Astrocyte of the cerebellum (primary cell): ENCODE results near the gene MAP4K1.

Experiments
- DNase-seq: peaks from one replicate; pipeline ENCODE4 v3.0.0-alpha.2; 2011; ENCODE audit warnings: low read depth
- H3K4me3 ChIP-seq: 2 replicates; pipeline ENCODE4 v1.5.1; 2011; ENCODE audit warnings: mild to moderate bottlenecking, low read depth, low read length, moderate library complexity
- CTCF ChIP-seq: IDR thresholded peaks from 2 replicates; pipeline ENCODE4 v1.5.1; 2012; ENCODE audit warnings: low read length, low read depth, moderate library complexity, mild to moderate bottlenecking; ENCODE audit errors: missing control alignments
- in situ Hi-C: cut with HindIII; loops from 2 replicates; pipeline ENCODE4 v1.10.0; 2017; ENCODE audit warnings: low sequenced_read_pairs

MAP4K1 gene

DNA sequence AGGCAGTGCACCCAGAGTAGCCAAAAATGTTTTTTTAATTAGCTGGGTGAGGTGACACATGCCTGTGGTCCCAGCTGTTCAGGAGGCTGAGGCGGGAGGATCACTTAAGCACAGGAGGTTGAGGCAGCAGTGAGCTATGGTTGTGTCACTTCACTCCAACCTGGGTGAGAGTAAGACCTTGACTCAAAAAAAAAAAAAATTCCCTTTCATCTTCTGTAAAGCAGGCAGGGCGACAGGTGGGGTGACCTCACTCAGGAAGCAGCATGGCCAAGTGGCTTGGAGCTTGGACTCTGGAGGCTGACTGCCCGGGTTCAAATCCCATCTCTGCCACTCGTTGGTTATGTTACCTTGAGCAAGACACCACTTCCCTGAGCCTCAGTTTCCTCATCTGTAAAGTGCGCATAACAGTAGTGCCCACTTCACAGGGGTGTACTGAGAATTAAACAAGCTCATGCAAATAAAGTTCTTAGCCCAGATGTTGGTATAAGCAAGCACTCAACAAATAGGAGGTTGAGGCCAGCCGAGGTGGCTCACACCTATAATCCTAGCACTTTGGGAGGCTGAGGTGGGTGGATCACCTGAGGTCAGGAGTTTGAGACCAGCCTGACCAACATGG lies 48.3 kb downstream of the MAP4K1 start:
- in situ Hi-C loops, result no loop called here
- DNase-seq, result no peak
- no peak for TF ChIP-seq CTCF
- H3K4me3 ChIP-seq, result no peak overlapping the region

GRCh38 chr19:38565691-38566105 lies 52.1 kb downstream of the MAP4K1 start:
- DNase-seq, result no peak
- TF ChIP-seq CTCF, result no peak
- H3K4me3 ChIP-seq, result no peak overlapping the region
- in situ Hi-C loops, result no loop called here

GRCh38 chr19:38564981-38565690 lies 52.6 kb downstream of the MAP4K1 start:
- in situ Hi-C loops, result no loop called here
- H3K4me3 ChIP-seq, result no peak overlapping the region
- TF ChIP-seq CTCF, result no peak
- no peak for DNase-seq

DNA sequence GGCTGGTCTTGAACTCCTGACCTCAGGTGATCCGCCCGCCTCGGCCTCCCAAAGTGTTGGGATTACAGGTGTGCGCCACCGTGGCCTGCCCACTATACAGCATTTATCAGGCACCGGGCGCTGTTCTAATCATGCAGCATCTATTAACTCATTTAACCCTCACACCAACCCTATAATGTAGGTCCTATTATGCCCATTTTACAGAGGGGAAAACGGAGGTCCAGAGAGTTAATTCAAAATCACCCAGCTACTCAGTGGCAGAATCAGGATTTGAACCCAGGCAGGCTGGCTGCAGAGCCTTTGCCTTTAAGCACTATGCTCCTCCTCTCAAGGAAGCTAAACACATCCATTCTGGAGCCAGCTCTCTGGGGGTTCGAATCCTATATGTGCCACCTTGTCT lies 54.3 kb downstream of the MAP4K1 start:
- in situ Hi-C loops, result no loop called here
- no peak for DNase-seq
- no peak overlapping the region for H3K4me3 ChIP-seq
- TF ChIP-seq CTCF, result no peak

- no peak for DNase-seq
- no peak for TF ChIP-seq CTCF
- H3K4me3 ChIP-seq, result no peak overlapping the region
- in situ Hi-C loops, result no loop called here
Observed at GRCh38 chr19:38562096-38562495, 55.7 kb downstream of the MAP4K1 start.

DNA sequence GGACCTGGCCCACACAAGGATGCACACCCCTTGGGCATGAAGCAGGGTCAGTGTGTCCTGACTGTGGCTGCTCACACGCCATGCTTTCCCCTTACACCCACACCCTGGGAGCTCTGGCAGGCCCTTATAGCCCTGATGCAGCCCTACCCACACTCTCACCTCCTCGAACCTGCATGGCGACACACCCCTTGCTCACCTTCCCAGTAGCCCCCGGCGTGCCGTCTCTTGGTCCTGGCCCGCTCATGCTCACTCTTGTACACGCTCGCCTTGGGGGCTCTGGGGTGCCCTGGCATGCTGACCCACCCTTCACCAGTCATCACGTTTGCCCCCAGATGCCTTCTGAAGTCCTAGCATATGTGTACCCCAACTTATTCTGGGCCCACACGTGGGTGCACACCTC lies 56.1 kb downstream of the MAP4K1 start:
- no peak overlapping the region for H3K4me3 ChIP-seq
- in situ Hi-C loops, result no loop called here
- no peak for DNase-seq
- TF ChIP-seq CTCF, result no peak
